NCI-H82 treated with DMSO at 0.1 percent for 48 hours (cell line): Measurements from ENCODE around the gene GTF2A1L.
A peak's percentile ranks its signal among the peaks of the same experiment; 100 is the strongest.
"Not testable (repeated sequence)": the region's sequence is repeated elsewhere in the genome, so short reads cannot be mapped to it uniquely, and the experiment has no call there.

ENCODE experiments used
- DNase-seq: peaks from one replicate; lab custom pipeline; 2025; ENCODE audit not compliant: unreplicated experiment; lab: John Stamatoyannopoulos, UW

GTF2A1L gene

GRCh38 chr2:48607307-48608014 is 10.2 kb upstream of the GTF2A1L start:
- DNase-seq = no peak

- DNase-seq = no peak
Observed at GRCh38 chr2:48613211-48613610, 4.4 kb upstream of the GTF2A1L start.

GRCh38 chr2:48614581-48614980 is 3.1 kb upstream of the GTF2A1L start:
- not testable (repeated sequence) for DNase-seq

- DNase-seq = no peak
Observed at GRCh38 chr2:48619526-48619925, 1.9 kb downstream of the GTF2A1L start.

GRCh38 chr2:48620604-48621003 is 2.9 kb downstream of the GTF2A1L start:
- no peak for DNase-seq

GRCh38 chr2:48622691-48623090 is 5.0 kb downstream of the GTF2A1L start:
- DNase-seq = not testable (repeated sequence)

- no peak for DNase-seq
Observed at GRCh38 chr2:48624696-48625095, 7.0 kb downstream of the GTF2A1L start.

- no peak for DNase-seq
Observed at GRCh38 chr2:48626047-48626446, 8.4 kb downstream of the GTF2A1L start.

- peak; percentile 5 for DNase-seq
Observed at GRCh38 chr2:48633143-48633542, 15.5 kb downstream of the GTF2A1L start.

- DNase-seq = no peak
Observed at GRCh38 chr2:48635786-48636185, 18.1 kb downstream of the GTF2A1L start.

- DNase-seq = no peak
Observed at GRCh38 chr2:48638261-48638660, 20.6 kb downstream of the GTF2A1L start.

- DNase-seq = no peak
Observed at GRCh38 chr2:48651158-48651790, 33.6 kb downstream of the GTF2A1L start.

GRCh38 chr2:48668992-48669391 is 51.3 kb downstream of the GTF2A1L start:
- DNase-seq = no peak

GRCh38 chr2:48673581-48673980 is 55.9 kb downstream of the GTF2A1L start:
- DNase-seq = no peak

GRCh38 chr2:48674933-48675332 is 57.3 kb downstream of the GTF2A1L start:
- DNase-seq = no peak

GRCh38 chr2:48677450-48677849 is 59.8 kb downstream of the GTF2A1L start:
- no peak for DNase-seq

GRCh38 chr2:48685126-48685525 is 67.5 kb downstream of the GTF2A1L start:
- no peak for DNase-seq

- DNase-seq = no peak
Observed at GRCh38 chr2:48691935-48692691, 74.5 kb downstream of the GTF2A1L start.

- no peak for DNase-seq
Observed at GRCh38 chr2:48693066-48693465, 75.4 kb downstream of the GTF2A1L start.

- no peak for DNase-seq
Observed at GRCh38 chr2:48693645-48694044, 76.0 kb downstream of the GTF2A1L start.

GRCh38 chr2:48694149-48694548 is 76.5 kb downstream of the GTF2A1L start:
- DNase-seq = no peak

GRCh38 chr2:48695991-48696390 is 78.3 kb downstream of the GTF2A1L start:
- DNase-seq = no peak
